Measurements from ENCODE around the gene ABI2. TPM values are rescaled to one million over a fixed set of nuclear protein-coding genes. Genes with fewer than 3 reads are reported as not detected.

ABI2 gene
- total and polyA plus RNA-seq, 4 donors: 5.4 to 10.5 (median 7.6) TPM

DNA sequence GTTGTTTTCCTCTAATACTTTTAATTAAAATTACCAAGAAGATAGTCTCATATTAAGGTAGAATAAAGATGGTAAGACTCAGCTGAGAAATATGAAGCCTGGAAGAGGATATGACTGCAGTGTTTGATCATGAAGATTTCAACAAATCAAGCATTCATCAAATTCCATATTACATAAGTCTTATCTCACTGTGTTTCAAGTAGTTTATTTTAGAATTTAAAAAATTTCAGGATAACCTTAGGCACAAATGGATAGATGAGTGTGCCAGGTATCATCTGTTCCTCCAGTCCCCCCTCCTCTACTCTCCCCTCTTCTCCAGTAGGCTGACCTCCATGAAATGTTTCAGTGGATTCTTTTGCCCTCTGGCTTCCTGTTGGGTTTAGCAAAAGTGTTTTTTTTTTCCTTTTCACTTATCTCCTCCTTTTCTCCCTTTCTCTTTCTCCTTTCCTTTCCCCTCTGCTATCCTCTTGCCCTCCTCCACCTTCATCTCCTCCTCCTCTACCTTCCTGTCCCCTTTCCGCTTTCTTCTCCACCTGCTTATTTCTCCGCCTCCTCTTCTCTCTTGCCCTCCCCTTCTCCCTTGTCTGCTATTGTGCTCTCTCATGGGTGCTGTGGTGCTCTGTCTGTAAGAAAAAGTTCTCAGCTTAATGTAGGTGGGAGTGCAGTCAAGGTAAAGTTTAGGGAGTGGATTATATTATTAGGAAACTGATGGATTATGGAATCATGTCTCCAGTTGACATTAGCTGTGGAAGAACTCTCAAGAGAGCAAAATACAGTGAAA lies 72.8 kb downstream of the ABI2 start:
- H3K9ac ChIP-seq (ENCODE audit: low read depth in 1 of 2, low read length in 2 of 2): no peak overlapping the region
- H3K4me1 ChIP-seq (ENCODE audit: control insufficient read depth in 4 of 4, insufficient read depth in 4 of 4, low read length in 3 of 4): no peaks in the 10 kb centered on the region
- no peaks in the 10 kb centered on the region for H3K27me3 ChIP-seq (ENCODE audit: control insufficient read depth in 4 of 4, insufficient read depth in 4 of 4, low read length in 3 of 4)
- H3K4me3 ChIP-seq (ENCODE audit: low read depth in 1 of 3, low read length in 3 of 3): no peak overlapping the region
- H3K36me3 ChIP-seq (ENCODE audit: control insufficient read depth in 4 of 4, insufficient read depth in 3 of 4, low read depth in 1 of 4, low read length in 3 of 4): peaks cover 0 to 3% (median under 1%) of the 10 kb centered on the region in 4 donors
- H3K27ac ChIP-seq (ENCODE audit: low read depth in 1 of 2, low read length in 2 of 2): no peak overlapping the region
- TF ChIP-seq SP1 (IDR thresholded peaks at IDR 0.05) (no peak), HNF4G (IDR thresholded peaks at IDR 0.05) (no peak), JUND (IDR thresholded peaks at IDR 0.05) (no peak), MAX (IDR thresholded peaks at IDR 0.05) (no peak), NR2F2 (IDR thresholded peaks at IDR 0.05) (no peak), CTCF (IDR thresholded peaks at IDR 0.05; ENCODE audit: low read depth, low read length, missing input control) (no peak), TAF1 (conservative IDR thresholded peaks at IDR 0.05) (no peak), RXRA (IDR thresholded peaks at IDR 0.05) (no peak), HNF4A (conservative IDR thresholded peaks at IDR 0.05) (no peak), ATF3 (IDR thresholded peaks at IDR 0.05) (no peak), FOXA1 (IDR thresholded peaks at IDR 0.05) (no peak), YY1 (IDR thresholded peaks at IDR 0.05) (no peak), GABPA (IDR thresholded peaks at IDR 0.05 in 1 of 2, conservative IDR thresholded peaks at IDR 0.05 in 1 of 2) (no peak)
- TF ChIP-seq, protein P1, sequence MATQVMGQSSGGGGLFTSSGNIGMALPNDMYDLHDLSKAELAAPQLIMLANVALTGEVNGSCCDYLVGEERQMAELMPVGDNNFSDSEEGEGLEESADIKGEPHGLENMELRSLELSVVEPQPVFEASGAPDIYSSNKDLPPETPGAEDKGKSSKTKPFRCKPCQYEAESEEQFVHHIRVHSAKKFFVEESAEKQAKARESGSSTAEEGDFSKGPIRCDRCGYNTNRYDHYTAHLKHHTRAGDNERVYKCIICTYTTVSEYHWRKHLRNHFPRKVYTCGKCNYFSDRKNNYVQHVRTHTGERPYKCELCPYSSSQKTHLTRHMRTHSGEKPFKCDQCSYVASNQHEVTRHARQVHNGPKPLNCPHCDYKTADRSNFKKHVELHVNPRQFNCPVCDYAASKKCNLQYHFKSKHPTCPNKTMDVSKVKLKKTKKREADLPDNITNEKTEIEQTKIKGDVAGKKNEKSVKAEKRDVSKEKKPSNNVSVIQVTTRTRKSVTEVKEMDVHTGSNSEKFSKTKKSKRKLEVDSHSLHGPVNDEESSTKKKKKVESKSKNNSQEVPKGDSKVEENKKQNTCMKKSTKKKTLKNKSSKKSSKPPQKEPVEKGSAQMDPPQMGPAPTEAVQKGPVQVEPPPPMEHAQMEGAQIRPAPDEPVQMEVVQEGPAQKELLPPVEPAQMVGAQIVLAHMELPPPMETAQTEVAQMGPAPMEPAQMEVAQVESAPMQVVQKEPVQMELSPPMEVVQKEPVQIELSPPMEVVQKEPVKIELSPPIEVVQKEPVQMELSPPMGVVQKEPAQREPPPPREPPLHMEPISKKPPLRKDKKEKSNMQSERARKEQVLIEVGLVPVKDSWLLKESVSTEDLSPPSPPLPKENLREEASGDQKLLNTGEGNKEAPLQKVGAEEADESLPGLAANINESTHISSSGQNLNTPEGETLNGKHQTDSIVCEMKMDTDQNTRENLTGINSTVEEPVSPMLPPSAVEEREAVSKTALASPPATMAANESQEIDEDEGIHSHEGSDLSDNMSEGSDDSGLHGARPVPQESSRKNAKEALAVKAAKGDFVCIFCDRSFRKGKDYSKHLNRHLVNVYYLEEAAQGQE (IDR thresholded peaks at IDR 0.05): no peak
- TF ChIP-seq, protein P2, sequence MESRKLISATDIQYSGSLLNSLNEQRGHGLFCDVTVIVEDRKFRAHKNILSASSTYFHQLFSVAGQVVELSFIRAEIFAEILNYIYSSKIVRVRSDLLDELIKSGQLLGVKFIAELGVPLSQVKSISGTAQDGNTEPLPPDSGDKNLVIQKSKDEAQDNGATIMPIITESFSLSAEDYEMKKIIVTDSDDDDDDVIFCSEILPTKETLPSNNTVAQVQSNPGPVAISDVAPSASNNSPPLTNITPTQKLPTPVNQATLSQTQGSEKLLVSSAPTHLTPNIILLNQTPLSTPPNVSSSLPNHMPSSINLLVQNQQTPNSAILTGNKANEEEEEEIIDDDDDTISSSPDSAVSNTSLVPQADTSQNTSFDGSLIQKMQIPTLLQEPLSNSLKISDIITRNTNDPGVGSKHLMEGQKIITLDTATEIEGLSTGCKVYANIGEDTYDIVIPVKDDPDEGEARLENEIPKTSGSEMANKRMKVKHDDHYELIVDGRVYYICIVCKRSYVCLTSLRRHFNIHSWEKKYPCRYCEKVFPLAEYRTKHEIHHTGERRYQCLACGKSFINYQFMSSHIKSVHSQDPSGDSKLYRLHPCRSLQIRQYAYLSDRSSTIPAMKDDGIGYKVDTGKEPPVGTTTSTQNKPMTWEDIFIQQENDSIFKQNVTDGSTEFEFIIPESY (IDR thresholded peaks at IDR 0.05): no peak
- no peak for DNase-seq (ENCODE audit: low spot score)
- no peaks in the 10 kb centered on the region for H3K9me3 ChIP-seq (ENCODE audit: control insufficient read depth in 4 of 4, low read length in 3 of 4)
- 100% methylated on average over 2 of the region's 2 CpGs for WGBS

All from liver (tissue), 9 donors.